Fibroblast of skin of right biceps (primary cell): ENCODE measurements around the gene LAYN.

ENCODE experiments used
- DNase-seq: peaks from one replicate; pipeline ENCODE4 v3.0.0-alpha.2; 2013

The LAYN gene

DNA sequence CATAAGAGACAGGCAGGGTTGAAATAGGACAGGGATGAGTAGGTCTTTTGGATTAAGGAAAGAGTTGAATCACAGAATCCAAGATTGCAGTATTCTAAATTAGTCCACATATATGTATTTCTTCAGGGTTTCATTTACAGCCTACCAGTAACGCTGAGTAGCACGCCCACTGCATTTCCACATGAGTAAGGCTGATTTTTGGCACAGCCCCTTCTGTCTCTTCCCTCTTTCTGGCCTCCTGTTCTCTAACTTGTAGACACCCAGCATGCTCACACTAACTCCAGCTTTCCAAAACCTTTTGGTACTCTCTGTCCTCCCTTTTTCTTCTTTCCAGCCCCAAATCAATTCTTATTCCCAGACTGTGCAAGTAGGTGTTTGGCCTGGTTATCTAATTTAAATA, 58.0 kb downstream of the LAYN start:
- peak; percentile 65 for DNase-seq

DNA sequence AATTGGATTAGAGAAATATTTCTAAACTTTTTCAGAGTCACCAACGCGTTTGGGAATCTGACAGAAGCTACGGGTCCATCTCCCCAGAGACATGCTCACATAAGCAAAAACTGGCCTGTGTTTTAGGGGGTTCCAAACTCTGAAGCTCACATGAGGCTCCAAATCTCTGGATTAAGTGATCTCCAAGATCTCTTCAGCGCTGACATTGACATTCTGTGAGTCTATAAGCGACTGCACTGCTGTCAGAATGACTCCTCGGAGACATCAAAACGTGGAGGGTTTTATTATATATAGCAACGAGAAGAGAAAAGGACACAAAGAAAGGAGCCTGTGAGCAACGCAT, 61.1 kb downstream of the LAYN start:
- DNase-seq, result no peak

DNA sequence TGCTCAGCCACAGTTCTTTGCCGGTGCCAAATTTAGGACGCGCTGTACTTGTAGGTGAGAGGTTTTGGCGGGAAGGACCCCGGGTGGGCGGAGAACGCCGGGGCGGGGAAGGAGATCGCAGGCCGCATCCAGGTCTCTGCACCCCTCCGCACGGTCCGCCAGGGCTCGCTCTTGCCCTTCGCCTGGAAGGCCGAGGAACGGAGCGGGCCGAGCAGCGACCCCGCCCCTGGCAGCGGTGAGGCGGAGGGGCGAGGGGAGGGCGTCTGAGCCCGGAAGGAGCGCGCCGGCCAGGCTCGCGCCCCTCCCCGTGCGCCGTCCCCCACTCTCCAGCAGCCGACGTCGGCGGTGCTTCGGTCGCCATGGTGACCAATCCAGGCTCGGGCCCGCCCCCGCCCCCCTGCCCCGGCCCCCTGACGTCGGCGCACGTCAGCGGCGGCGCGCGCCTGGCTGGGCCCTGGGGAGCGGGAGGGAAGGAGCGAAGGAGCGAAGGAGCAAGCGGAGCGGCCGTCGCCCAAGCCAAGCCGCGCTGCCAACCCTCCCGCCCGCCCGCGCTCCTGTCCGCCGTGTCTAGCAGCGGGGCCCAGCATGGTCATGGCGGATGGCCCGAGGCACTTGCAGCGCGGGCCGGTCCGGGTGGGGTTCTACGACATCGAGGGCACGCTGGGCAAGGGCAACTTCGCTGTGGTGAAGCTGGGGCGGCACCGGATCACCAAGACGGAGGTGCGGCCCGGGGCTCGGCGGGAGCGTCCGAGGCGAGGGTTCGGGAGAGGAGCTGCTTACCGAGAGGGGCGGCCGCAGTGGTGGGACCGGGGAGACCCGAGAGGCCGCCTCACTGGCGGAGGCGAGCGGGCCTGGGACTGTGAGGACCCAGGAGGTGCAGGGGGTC, 61.7 kb downstream of the LAYN start, which contains the start of gene SIK2:
TSS of gene SIK2 (plus strand) at position 471 of the 886 bp plus-strand sequence. CDS start at position 586, 115 bp downstream.
- peak; percentile 97 for DNase-seq

DNA sequence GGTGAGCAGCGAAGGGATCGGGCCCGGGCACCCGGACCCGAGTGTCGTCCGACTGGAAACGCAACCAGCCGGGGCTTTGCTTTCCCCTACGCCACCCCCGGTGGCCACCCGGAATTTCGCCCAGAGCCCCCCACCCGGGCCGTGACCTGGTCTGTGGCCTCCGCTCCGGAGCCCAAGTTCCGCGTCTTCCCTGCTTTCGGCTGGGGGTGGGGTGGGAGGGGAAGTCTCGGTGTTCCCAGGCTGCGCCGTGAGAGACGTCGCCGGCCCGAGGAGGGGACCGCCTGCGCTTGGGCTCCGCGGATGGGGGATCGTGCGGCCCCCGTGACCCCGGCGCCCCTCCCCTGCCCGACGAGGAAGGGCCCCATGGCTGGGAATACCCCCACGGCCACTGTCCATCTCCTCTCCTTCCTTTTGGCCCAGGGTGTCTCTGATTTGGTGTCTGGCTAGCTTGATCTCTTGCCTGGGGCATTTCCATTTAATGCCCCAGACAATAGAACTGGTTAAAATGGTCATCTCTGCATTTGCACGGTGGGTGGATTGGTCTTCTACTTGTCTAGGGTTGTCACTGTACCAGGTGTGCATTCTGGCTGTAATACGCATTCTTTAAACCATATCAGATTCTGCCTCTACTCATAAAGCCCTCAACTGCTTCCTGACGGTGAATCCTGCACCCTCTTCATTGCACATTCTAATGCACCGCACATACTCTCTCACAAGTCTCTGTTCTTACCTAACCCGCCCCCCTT, 62.5 kb downstream of the LAYN start:
- peak; percentile 35 for DNase-seq

DNA sequence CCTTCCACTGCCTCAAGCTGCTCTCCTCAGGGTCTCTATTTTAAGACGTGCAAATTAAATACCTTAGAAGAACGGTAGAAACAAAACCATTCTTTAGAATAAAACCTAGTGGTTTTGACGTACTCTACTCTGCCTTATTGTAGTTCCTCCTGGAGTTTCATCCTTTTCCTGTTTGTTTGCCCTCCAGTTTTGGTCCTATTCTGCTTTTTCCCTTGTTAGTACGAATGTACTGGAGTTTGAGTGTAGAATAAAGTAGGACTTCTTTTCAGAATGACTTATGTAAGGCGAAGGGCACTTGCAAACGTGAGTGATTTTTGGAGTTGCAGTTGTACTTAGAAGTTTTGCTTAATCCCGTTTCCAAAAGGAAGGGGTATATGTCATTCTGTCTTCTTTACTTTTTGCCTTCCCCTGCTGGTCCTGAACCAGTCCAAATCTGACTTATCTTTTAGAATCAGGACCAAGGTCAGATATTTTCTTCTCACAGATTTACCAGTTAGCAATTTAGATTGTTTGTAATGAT, 63.2 kb downstream of the LAYN start:
- no peak for DNase-seq

DNA sequence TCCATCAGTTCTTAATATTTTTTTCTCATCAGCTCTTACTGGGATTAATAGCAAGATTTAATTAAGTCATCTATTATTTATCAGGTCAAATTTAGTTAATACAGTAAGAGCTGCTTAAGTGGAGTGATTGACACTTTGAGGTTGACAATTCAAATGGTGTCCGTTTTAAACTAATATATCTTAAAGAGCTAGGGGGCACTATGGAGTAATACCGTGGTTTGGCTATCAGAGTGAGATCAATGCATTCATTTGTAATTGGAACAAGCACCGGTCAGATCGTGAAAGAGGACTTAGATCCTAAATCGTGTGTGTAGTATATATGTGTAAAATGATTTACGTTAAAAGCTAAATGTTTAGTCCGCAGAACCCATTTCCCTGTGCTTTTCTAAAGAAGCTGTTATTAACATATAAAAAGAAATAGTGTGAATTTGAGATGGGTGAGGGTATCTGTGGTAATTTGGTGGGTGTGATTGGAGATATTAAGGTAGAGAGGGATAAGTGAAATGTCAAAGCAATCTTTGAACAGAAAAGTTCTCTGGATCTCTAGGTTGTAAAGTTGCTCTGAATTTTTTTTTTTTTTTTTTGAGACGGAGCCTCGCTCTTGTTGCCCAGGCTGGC, 64.0 kb downstream of the LAYN start:
- DNase-seq, result peak; percentile 44

DNA sequence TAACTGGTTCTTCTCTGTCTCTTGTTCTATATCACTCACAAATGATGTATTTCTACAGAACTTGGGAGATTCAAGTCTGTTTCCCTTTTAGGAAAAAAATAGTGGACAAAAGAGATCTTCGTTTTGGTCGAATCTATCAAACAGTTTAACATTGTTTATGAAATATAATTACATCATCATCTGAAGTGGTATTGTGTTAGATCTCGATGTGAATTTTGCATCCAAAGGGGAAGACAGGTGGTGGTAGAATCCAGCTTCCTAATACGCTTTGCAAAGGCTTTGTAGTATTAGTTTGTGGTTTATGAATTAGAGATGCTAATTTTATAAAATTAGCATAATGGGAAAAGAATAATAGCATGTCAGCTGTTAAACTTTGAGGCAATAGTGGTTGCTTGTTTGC, 65.2 kb downstream of the LAYN start:
- no peak for DNase-seq

DNA sequence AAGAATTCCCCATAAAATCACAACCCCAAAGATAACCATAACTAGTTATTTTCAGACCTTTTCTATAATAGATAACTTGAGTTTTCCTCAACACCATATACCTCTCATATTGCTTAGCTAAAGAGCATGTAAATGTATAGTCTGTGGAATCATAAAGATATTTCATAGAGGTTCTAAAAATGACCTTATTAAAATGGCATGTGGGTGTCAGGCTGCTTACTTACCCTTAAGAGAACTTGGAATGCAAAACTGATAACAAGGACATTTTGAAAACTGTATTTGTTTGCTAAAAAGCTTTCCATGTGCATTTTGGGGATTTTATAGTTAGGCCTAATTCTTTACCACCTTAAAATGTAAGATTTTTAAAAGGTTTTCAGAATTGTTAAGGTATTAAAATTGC, 66.5 kb downstream of the LAYN start:
- peak; percentile 25 for DNase-seq

DNA sequence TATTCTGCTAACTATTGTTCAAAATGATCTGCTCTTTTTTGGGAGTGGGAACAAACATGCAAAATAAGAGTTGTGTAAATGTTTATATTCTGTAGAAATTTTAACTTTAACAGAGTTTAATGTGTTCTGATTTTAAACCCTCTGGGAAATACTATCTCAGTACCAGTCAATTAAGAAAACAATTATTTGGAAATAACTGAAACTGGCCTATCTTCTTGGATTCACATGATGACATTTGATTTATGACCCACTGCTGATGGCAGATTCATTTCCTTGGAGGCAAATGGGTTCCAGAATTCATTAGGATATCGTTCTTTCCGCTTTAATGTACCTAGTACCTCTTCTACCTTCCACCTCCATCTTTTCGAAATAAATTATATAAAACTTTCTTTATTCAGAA, 67.2 kb downstream of the LAYN start:
- no peak for DNase-seq
